AG09309 (cell line): ENCODE data around the gene RPP30.
A peak's percentile ranks its signal among the peaks of the same experiment; 100 is the strongest.

Experiments
- DNase-seq: peaks from one replicate; pipeline ENCODE4 v3.0.0-alpha.2; 2010; ENCODE audit warnings: low read depth
- H3K4me3 ChIP-seq: 2 replicates; pipeline ENCODE4 v1.5.1; 2011; ENCODE audit warnings: mild to moderate bottlenecking, low read depth, low read length, moderate library complexity; ENCODE audit not compliant: control insufficient read depth
- TF ChIP-seq, protein P1 (sequence below): IDR thresholded peaks from 2 replicates; pipeline ENCODE4 v1.5.1; 2011; ENCODE audit warnings: mild to moderate bottlenecking, low read depth, low read length, inconsistent platforms; ENCODE audit not compliant: insufficient read depth, control insufficient read depth; ENCODE audit errors: missing control alignments

The RPP30 gene

DNA sequence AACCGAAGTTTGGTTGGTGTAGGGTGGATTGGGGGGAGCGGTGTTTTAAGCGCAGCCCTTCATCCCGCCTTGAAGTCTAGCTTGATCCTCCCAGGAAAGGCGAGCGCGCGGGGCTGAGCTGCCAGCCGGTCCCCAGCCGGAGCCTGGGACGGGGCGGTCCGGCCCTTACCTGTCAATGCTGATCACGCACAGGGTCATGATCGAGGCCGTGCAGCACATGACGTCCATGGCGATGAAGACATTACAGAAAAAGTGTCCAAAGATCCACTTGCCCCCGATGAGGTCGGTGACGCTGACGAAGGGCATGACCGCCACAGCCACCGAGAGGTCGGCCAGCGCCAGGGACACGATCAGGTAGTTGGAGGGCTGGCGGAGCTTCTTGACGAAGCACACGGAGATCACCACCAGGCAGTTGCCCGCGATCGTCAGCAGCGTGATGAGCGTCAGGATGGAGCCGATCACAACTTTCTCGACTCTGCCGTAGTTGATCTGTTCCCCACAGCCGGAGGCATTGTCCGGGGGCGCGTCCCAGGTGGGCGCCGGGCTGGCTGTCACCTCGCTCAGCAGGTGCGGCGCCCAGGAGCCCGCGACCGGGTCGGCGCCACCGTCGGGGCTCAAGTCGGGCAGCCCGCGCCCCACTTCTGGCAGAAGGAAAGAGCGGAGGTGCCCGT, 14.7 kb upstream of the RPP30 start:
- DNase-seq, result no peak
- peak overlapping the region; percentile 55 for H3K4me3 ChIP-seq
- TF ChIP-seq, protein P1, sequence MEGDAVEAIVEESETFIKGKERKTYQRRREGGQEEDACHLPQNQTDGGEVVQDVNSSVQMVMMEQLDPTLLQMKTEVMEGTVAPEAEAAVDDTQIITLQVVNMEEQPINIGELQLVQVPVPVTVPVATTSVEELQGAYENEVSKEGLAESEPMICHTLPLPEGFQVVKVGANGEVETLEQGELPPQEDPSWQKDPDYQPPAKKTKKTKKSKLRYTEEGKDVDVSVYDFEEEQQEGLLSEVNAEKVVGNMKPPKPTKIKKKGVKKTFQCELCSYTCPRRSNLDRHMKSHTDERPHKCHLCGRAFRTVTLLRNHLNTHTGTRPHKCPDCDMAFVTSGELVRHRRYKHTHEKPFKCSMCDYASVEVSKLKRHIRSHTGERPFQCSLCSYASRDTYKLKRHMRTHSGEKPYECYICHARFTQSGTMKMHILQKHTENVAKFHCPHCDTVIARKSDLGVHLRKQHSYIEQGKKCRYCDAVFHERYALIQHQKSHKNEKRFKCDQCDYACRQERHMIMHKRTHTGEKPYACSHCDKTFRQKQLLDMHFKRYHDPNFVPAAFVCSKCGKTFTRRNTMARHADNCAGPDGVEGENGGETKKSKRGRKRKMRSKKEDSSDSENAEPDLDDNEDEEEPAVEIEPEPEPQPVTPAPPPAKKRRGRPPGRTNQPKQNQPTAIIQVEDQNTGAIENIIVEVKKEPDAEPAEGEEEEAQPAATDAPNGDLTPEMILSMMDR, result no peak

- peak within 1 kb of the TSS; percentile 55 for H3K4me3 ChIP-seq
- no peak for DNase-seq
- TF ChIP-seq, protein P1, result peak; percentile 30
These were observed 13.9 kb upstream of the RPP30 start, which contains the start of gene HTR7 for GRCh38 chr10:90857635-90858460. Gene HTR7, minus strand, starts transcription at chr10:90858039. Its CDS starts 368 bp downstream, at chr10:90857671.

DNA sequence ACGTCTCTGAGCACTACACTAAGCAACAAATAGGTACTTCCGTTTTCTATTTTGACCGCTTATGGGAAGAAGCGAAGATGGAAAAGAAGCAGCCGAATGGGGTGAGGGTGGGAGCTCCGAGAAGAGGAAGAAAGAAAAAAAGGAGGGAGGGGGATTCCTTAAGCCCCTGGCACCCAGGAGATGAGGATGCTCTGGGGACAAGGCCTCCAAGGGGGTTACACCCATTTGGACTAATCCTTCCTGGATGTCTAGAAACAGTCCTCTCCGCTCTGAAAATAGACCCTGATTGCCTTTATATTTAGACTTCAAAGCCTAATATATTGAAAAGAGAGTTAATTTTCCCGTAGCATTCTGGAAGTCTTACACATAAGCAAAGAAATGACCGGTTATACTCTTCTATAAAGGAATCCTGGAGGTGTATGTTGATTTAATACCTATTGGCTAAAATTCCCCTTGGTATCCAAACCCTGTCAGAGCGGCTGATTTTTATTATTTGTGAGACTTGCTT, 13.3 kb upstream of the RPP30 start:
- peak overlapping the region; percentile 55 for H3K4me3 ChIP-seq
- TF ChIP-seq, protein P1, result no peak
- DNase-seq, result no peak

DNA sequence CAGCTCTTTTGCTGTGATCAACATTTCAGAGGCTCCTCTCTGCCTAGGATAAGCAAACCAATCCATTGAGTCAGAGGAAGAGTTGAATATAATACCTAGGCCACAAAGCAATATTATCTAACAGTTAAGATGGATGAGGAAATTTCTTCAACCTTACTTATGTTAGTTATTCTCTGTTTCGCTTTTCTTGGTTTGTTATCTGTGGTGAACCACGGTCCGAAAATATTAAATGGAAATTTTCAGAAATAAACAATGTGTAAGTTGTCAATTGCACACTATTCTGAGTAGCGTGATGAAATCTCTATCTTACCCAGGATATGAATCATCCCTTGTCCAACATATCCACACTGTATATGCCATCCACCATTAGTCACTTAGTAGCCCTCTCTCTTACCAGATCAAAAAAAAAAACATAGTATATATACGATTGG, 12.4 kb upstream of the RPP30 start:
- no peak overlapping the region for H3K4me3 ChIP-seq
- no peak for DNase-seq
- TF ChIP-seq, protein P1, result no peak

- TF ChIP-seq, protein P1, result no peak
- DNase-seq, result no peak
- no peak overlapping the region for H3K4me3 ChIP-seq
These were observed 11.0 kb upstream of the RPP30 start for GRCh38 chr10:90860790-90861189.

DNA sequence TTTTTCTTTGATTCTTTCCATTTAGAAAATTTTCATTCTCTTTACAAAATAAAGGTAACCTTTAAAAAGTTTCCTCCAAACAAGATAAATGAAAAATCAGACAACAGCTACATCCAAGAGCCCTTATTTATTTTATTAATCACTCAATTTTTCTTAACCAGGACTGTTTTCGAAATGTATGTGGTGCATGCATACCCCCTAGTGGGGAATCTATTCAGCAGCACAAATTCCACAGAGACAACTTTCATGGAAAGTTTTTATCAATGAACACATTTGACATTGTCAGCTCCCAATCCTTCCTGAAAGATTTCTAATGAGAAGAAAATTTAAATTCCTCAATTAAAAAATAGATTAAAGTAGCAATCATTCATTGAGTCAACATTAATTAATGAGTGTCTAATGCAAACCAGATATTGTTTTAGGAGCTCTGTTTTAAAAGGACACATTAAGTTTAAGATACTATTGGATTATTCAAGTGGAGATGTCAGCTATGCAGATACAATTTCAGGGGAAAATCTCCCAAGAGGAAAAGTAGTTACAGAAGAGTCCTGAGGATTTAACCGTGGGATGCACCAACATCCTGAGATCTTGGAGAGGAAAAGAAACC, 8.8 kb upstream of the RPP30 start:
- no peak for DNase-seq
- H3K4me3 ChIP-seq, result no peak overlapping the region
- TF ChIP-seq, protein P1, result peak; percentile 77
